Ectodermal cell (in vitro differentiated cells): ENCODE results near the gene MTMR12.

Source experiments
- H3K27ac ChIP-seq: 2 replicates; pipeline ENCODE4 v1.7.0; 2013; ENCODE audit warnings: mild to moderate bottlenecking, low read depth, low read length; ENCODE audit not compliant: insufficient read depth, poor library complexity, severe bottlenecking
- H3K27me3 ChIP-seq: 2 replicates; pipeline ENCODE4 v1.7.0; 2013; ENCODE audit warnings: mild to moderate bottlenecking, low read length; ENCODE audit not compliant: insufficient read depth, control insufficient read depth, poor library complexity, severe bottlenecking
- H3K36me3 ChIP-seq: one replicate; pipeline ENCODE4 v1.7.0; 2013; ENCODE audit warnings: low read length; ENCODE audit not compliant: control insufficient read depth, insufficient read depth
- H3K4me1 ChIP-seq: one replicate; pipeline ENCODE4 v1.7.0; 2013; ENCODE audit warnings: low read length; ENCODE audit not compliant: control insufficient read depth, insufficient read depth
- H3K4me3 ChIP-seq: 2 replicates; pipeline ENCODE4 v1.7.0; 2013; ENCODE audit warnings: low read depth, low read length, control low read depth; ENCODE audit not compliant: insufficient read depth
- H3K9me3 ChIP-seq: 2 replicates; pipeline ENCODE4 v1.7.0; 2013; ENCODE audit warnings: mild to moderate bottlenecking, low read length, moderate library complexity; ENCODE audit not compliant: control insufficient read depth
- WGBS, 2 experiments: methylation state at CpG; one replicate each; pipeline ENCODE4 v1.1.7; 2013; ENCODE audit warnings: missing lambda C conversion rate in 2 of 2; 5-methylcytosine and 5-hydroxymethylcytosine counted together

Gene MTMR12

DNA sequence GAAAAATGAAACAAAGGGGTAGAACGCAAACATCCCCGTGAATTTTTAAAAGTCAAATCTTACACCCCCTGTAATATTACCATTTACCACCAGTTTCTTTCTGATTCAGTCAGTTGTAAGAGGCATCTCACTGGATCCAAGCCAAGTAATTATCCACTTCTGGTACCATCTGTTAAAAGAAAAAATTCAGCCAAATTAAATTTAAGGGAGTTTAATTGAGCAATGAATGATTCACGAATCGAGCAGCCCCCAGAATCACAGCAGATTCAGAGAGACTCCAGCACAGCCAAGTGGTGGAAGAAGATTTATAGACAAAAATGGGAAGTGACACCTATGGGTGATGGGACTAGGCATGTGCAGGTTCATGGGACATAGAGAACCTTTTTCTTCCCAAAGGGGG is 29.9 kb upstream of the MTMR12 start:
- H3K9me3 ChIP-seq, result no peaks in the 10 kb centered on the region
- no peak overlapping the region for H3K4me3 ChIP-seq
- H3K27me3 ChIP-seq, result no peaks in the 10 kb centered on the region
- H3K36me3 ChIP-seq, result no peaks in the 10 kb centered on the region
- H3K27ac ChIP-seq, result no peak overlapping the region
- 93 to 94% methylated on average over 4 of the region's 4 CpGs for WGBS, 2 experiments
- H3K4me1 ChIP-seq, result no peaks in the 10 kb centered on the region

DNA sequence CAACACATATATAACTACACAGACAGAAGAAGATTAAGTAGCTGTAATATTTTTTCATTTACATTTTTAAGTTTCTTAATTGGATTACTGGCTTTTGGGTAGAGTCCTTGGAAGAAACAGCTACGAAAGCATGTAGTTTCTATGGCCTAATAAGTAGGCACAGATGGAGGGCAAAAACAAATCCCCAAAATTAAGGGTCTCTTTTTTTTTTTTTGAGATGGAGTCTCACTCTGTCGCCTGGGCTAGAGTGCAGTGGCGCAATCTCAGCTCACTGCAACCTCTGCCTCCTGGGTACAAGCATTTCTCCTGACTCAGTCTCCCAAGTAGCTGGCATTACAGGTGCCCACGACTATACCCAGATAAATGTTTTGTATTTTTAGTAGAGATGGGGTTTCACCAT is 27.1 kb upstream of the MTMR12 start:
- no peaks in the 10 kb centered on the region for H3K9me3 ChIP-seq
- H3K27me3 ChIP-seq, result no peaks in the 10 kb centered on the region
- 82 to 92% methylated on average over 4 of the region's 4 CpGs for WGBS, 2 experiments
- H3K4me3 ChIP-seq, result no peak overlapping the region
- H3K4me1 ChIP-seq, result no peaks in the 10 kb centered on the region
- no peaks in the 10 kb centered on the region for H3K36me3 ChIP-seq
- no peak overlapping the region for H3K27ac ChIP-seq

DNA sequence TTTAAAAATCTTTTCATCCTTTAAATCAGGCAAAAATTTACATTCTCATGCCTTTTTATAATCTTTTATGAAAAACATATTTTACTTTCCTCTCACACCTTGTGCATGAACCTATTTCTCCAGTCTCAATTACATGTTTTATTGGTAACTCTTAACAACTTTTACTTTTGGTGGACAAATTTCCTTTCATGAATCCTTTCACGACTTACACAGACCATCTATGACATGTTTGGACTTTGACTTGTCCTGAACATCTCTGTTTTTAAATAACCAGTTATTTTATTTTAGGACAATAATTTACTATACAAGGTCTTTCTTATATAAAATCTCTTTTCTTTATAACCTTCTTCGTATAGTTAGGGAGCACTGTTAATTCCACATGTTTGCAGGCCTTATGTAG is 26.5 kb upstream of the MTMR12 start:
- WGBS, 2 experiments, result 50 to 75% methylated on average over 1 to 2 of the region's 2 CpGs

DNA sequence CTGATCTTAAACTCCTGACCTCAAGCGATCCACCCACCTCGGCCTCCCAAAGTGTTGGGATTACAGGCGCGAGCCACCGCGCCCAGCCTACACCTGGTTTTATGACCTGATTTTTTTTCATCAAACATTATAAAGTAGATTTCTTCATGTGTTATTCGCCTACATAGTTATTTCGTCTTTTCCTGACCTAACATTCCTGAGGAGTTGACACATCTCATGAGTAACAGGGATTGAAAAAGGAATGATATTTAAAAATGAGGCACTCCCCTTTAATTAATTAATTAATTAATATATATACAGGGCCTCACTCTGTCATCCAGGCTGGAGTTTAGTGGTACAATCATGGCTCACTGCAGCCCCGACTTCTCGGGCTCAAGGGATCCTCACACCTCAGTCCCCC is 20.2 kb upstream of the MTMR12 start:
- H3K27me3 ChIP-seq, result no peaks in the 10 kb centered on the region

More for the DNA sequence above, 26.5 kb upstream of the MTMR12 start:
- Histone ChIP-seq H3K36me3 (no peaks in the 10 kb centered on the region), H3K4me1 (no peaks in the 10 kb centered on the region), H3K9me3 (no peaks in the 10 kb centered on the region), H3K4me3 (no peak overlapping the region), H3K27me3 (no peaks in the 10 kb centered on the region), H3K27ac (no peak overlapping the region)

DNA sequence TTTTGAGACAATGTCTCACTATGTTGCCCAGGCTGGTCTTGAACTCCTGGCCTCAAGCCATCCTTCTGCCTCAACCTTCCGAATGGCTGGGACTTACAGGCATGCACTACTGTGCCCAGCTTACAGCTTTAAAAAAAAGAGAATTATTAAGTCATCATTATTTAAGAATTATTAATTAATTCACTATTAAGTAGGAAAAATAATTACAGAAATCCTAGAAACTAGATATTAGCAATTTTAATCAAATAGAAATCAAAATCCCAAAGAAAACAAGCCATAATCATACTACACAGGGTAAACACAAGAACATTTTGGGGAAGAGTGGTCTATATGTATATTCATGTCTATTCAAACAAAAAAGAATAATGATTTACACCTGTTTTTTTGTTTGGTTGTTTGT is 19.6 kb upstream of the MTMR12 start:
- Histone ChIP-seq H3K27me3 (no peaks in the 10 kb centered on the region), H3K27ac (no peak overlapping the region), H3K9me3 (no peaks in the 10 kb centered on the region), H3K36me3 (no peaks in the 10 kb centered on the region), H3K4me1 (no peaks in the 10 kb centered on the region), H3K4me3 (no peak overlapping the region)
- 100% methylated on average over 1 of the region's 1 CpG for WGBS, 2 experiments

More for the DNA sequence above, 20.2 kb upstream of the MTMR12 start:
- no peaks in the 10 kb centered on the region for H3K36me3 ChIP-seq
- 93 to 97% methylated on average over 8 to 10 of the region's 10 CpGs for WGBS, 2 experiments
- no peak overlapping the region for H3K4me3 ChIP-seq
- no peaks in the 10 kb centered on the region for H3K4me1 ChIP-seq
- H3K27ac ChIP-seq, result no peak overlapping the region
- no peaks in the 10 kb centered on the region for H3K9me3 ChIP-seq

DNA sequence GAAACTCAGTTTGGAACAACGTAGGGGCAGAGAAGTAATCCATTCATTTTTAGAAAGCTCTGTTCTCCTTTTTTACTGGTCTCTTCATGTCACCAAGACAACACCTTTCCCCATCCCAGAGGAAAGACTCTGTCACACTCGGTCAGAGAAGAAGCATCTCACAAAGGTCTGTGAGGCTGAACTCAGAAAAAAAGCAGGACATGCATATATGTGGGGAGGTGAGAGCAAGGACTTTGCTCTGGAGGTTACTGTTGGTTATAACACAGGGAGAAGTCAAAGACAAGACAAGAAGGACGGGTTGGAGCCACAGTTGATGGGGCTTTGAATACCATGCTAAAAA is 19.2 kb upstream of the MTMR12 start:
- no peak overlapping the region for H3K27ac ChIP-seq
- no peak overlapping the region for H3K4me3 ChIP-seq
- WGBS, 2 experiments, result 83 to 90% methylated on average over 3 of the region's 3 CpGs

DNA sequence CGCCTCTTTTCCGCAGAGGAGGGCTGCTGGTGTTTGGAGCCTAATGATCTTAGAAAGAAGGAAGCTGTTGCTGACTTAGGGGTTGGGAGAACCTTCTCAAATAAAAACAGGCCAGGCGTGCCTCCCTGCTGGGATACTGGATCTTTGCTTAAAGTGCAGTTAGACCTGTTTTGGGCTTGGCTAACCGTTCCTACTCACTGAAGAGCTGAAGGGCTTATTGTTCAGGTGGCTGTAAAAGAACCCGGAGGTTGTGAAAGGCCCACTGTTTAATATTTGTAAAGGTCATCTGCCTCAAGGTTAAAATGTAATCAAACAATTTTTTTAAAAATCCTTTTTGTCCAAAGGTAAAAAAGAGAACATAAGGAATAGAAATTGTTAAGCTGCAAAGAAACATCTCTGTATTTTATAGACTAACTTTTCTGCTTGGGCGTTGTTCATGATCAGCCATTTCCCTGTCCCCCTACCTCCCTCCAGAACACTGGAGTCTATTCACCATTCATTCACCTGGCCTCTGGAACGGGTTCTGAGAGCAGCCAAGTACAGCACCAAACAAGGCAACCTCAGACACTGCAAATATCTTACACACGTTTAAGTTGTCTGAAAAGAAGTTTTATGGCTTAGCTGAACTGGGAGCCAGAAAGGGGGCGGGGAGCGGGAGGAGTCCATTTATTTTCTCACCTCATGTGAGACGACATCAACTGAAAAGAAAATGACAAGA is 18.6 kb upstream of the MTMR12 start:
- H3K4me3 ChIP-seq, result no peak overlapping the region
- no peak overlapping the region for H3K27ac ChIP-seq
- no peaks in the 10 kb centered on the region for H3K4me1 ChIP-seq
- no peaks in the 10 kb centered on the region for H3K9me3 ChIP-seq
- WGBS, 2 experiments, result 79 to 84% methylated on average over 11 of the region's 11 CpGs
- no peaks in the 10 kb centered on the region for H3K27me3 ChIP-seq
- H3K36me3 ChIP-seq, result no peaks in the 10 kb centered on the region

More for the DNA sequence above, 19.2 kb upstream of the MTMR12 start:
- Histone ChIP-seq H3K27me3 (no peaks in the 10 kb centered on the region), H3K9me3 (no peaks in the 10 kb centered on the region), H3K36me3 (no peaks in the 10 kb centered on the region), H3K4me1 (no peaks in the 10 kb centered on the region)

DNA sequence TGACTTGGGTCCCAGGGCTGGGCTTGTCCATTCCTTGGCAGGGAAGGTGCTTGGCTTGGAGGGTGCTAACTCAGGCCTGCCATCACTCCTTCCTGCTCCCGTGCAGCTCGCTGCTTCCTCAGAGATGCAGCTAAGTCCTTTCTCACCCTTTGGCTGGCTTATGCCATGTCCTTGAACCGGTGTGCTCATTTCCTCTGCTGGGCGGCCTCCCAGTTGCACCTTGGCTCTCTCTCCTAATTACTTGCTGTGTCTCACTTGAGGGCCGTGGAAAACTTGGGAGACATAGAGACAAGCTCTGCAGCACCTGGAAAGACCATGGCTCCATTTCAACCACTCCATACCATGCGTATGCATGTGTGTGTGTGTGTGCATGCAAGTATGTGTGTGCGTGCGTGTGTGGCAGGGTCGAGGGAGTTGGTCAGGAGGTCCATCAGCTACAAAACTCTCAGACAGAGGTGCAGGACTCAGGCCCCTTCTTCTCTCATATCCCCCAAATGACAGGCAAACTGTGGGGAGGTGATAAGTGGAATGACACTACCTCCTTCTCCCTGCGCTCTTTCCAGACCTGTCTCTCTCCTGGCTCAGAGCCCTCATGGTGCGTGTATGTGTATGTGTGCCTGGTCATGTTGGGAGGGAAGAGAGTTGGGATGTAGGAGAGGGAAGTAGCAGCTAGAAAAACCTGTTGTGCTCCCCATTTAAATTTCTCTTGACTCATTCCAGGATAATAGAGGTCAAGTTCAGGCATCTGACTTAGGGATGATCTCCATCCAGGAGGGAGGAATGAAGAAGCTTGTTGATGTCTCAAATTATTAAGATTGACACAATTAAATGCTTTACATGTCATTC is 17.6 kb upstream of the MTMR12 start:
- 87 to 90% methylated on average over 10 of the region's 11 CpGs for WGBS, 2 experiments

DNA sequence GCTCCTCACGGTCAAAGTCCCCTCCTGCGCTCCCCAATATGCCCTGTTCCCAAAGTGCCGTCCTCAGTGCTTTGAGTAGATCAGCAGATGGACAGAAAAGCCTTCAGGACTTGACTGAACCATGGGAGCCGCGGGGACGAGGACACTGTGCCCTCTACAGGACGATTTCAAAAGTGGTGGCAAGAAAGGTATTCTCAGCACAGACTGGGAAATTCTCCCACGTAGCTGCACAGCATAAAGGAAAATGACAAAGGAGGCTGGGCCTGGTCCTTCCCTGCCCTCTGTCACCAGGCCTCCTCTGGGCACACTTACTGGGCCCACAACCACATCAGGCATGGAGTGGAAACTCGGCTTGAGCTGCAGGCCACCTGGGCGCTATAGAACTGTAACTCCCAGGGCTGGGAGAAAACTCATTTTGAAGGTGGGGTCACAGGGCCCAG is 16.7 kb upstream of the MTMR12 start:
- Histone ChIP-seq H3K4me1 (no peaks in the 10 kb centered on the region), H3K36me3 (no peaks in the 10 kb centered on the region)
- 39 to 40% methylated on average over 10 of the region's 10 CpGs for WGBS, 2 experiments

More for the DNA sequence above, 17.6 kb upstream of the MTMR12 start:
- Histone ChIP-seq H3K4me3 (no peak overlapping the region), H3K9me3 (no peaks in the 10 kb centered on the region), H3K27me3 (no peaks in the 10 kb centered on the region), H3K4me1 (no peaks in the 10 kb centered on the region), H3K27ac (no peak overlapping the region), H3K36me3 (no peaks in the 10 kb centered on the region)

DNA sequence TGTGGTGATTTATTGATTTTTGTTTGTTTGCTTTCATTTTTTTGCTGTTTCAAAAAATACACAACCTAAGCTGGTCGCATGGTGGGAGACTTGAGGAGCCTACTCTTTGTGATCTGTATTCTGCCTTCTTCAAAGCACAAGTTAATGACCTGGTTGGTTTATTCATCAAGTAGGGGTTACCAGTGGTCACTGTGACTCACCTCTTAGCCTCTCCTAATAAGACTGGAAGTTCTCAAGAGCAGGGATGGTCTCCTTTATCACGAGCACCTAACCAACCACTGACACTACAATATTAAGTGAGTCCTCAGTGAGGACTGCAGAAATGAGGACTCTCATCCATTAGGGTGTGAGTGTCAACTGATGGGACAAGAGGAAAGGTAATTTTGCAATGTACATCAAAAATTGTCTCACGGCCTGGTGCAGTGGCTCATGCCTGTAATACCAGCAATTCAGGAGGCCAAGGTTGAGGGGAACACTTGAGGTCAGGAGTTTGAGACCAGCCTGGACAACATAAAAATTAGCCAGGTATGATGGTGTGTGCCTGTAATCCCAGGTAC is 13.6 kb upstream of the MTMR12 start:
- H3K27ac ChIP-seq, result no peak overlapping the region
- H3K36me3 ChIP-seq, result no peaks in the 10 kb centered on the region
- 93 to 97% methylated on average over 2 to 3 of the region's 3 CpGs for WGBS, 2 experiments
- H3K9me3 ChIP-seq, result no peaks in the 10 kb centered on the region
- no peak overlapping the region for H3K4me3 ChIP-seq
- no peaks in the 10 kb centered on the region for H3K4me1 ChIP-seq
- no peaks in the 10 kb centered on the region for H3K27me3 ChIP-seq

More for the DNA sequence above, 16.7 kb upstream of the MTMR12 start:
- no peak overlapping the region for H3K4me3 ChIP-seq
- no peaks in the 10 kb centered on the region for H3K9me3 ChIP-seq
- no peaks in the 10 kb centered on the region for H3K27me3 ChIP-seq
- no peak overlapping the region for H3K27ac ChIP-seq
